Gastroesophageal sphincter (tissue), 4 donors: Measurements from ENCODE around the gene PIK3IP1. TPM values are rescaled to one million over a fixed set of nuclear protein-coding genes. Genes with fewer than 3 reads are reported as not detected.

Source experiments
- ATAC-seq: fragments of 150-250 bp; one replicate; pipeline ENCODE4 v1.9.1; 2016; ENCODE audit warnings: mild to moderate bottlenecking, moderate library complexity
- H3K27ac ChIP-seq, 4 donors: fragments of 200-600 bp; sonication (generic) in 3 of 4; 1 replicate in 3 of 4; 2 replicates in 1 of 4; pipeline ENCODE4 v1.5.1; 2016 to 2019
- H3K27me3 ChIP-seq: fragments of 200-600 bp; sonication (generic); one replicate; pipeline ENCODE4 v1.5.1; 2019
- H3K36me3 ChIP-seq, 2 donors: fragments of 200-600 bp; sonication (generic); one replicate each; pipeline ENCODE4 v1.5.1; 2019; ENCODE audit warnings: control low read depth in 1 of 2
- H3K4me1 ChIP-seq, 3 donors: fragments of 200-600 bp; sonication (generic); 1 replicate in 2 of 3; 2 replicates in 1 of 3; pipeline ENCODE4 v1.5.1; 2016 to 2019; ENCODE audit warnings: control low read depth in 2 of 3
- H3K4me3 ChIP-seq, 2 donors: fragments of 200-600 bp; sonication (generic); one replicate each; pipeline ENCODE4 v1.5.1; 2019; ENCODE audit warnings: mild to moderate bottlenecking in 1 of 2, moderate library complexity in 1 of 2
- H3K9me3 ChIP-seq, 3 donors: fragments of 200-600 bp; sonication (generic); one replicate each; pipeline ENCODE4 v1.5.1; 2017 to 2019; ENCODE audit warnings: control low read depth in 2 of 3
- EP300 ChIP-seq: sonication (generic); formaldehyde crosslinking; IDR thresholded peaks from one replicate; pipeline ENCODE4 v1.6.1; 2017; ENCODE audit warnings: antibody characterized with exemption, mild to moderate bottlenecking
- POLR2A ChIP-seq, 2 donors: fragments of 450-650 bp; IDR thresholded peaks; one replicate each; pipeline ENCODE4 v1.6.1; 2017; ENCODE audit warnings: antibody characterized with exemption in 2 of 2, mild to moderate bottlenecking in 2 of 2, moderate library complexity in 1 of 2
- POLR2AphosphoS5 ChIP-seq: sonication (generic); formaldehyde crosslinking; IDR thresholded peaks from one replicate; pipeline ENCODE4 v1.6.1; 2017; ENCODE audit warnings: antibody characterized with exemption
- WGBS, 2 donors: methylation state at CpG; one replicate each; pipeline ENCODE4 v1.1.5; 2018; ENCODE audit warnings: low coverage in 1 of 2; 5-methylcytosine and 5-hydroxymethylcytosine counted together
- total RNA-seq, 4 donors: library from RNA; depleted of rRNA; stranded (reverse); fragments of >200 nt; gene quantifications; one replicate each; pipeline ENCODE4 v1.1.0, GENCODE V29; 2016
- TF ChIP-seq, protein P1 (sequence below), 4 experiments: fragments of 200-600 bp in 2 of 4; fragments of 450-650 bp in 2 of 4; sonication (generic) in 1 of 4; IDR thresholded peaks; one replicate each; pipeline ENCODE4 v1.5.1; 2017 to 2019; ENCODE audit warnings: antibody characterized with exemption in 4 of 4, mild to moderate bottlenecking in 2 of 4, moderate library complexity in 2 of 4

PIK3IP1 gene
- total RNA-seq, 4 donors from 2014 or later, result 28.8 to 53.7 (median 37.8) TPM

GRCh38 chr22:31278626-31279326 lies 13.5 kb downstream of the PIK3IP1 start:
- no peaks in the 10 kb centered on the region for H3K9me3 ChIP-seq
- H3K36me3 ChIP-seq, result peaks cover 0 to 90% of the 10 kb centered on the region in 2 donors
- peaks cover 0 to 6% (median 0%) of the 10 kb centered on the region in 3 donors for H3K4me1 ChIP-seq
- H3K27ac ChIP-seq, result peak overlapping the region in 3 of 4 donors; percentile 5 to 45 (median 14)
- no peak overlapping the region for H3K4me3 ChIP-seq
- WGBS, 2 donors, result 62 to 100% methylated on average over 2 to 4 of the region's 6 CpGs
- ATAC-seq, result no peak
- TF ChIP-seq POLR2A (IDR thresholded peaks at IDR 0.05) (no peak), POLR2AphosphoS5 (no peak), EP300 (no peak)
- TF ChIP-seq, protein P1, sequence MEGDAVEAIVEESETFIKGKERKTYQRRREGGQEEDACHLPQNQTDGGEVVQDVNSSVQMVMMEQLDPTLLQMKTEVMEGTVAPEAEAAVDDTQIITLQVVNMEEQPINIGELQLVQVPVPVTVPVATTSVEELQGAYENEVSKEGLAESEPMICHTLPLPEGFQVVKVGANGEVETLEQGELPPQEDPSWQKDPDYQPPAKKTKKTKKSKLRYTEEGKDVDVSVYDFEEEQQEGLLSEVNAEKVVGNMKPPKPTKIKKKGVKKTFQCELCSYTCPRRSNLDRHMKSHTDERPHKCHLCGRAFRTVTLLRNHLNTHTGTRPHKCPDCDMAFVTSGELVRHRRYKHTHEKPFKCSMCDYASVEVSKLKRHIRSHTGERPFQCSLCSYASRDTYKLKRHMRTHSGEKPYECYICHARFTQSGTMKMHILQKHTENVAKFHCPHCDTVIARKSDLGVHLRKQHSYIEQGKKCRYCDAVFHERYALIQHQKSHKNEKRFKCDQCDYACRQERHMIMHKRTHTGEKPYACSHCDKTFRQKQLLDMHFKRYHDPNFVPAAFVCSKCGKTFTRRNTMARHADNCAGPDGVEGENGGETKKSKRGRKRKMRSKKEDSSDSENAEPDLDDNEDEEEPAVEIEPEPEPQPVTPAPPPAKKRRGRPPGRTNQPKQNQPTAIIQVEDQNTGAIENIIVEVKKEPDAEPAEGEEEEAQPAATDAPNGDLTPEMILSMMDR (IDR thresholded peaks at IDR 0.05), result no peak
- H3K27me3 ChIP-seq, result no peaks in the 10 kb centered on the region

DNA sequence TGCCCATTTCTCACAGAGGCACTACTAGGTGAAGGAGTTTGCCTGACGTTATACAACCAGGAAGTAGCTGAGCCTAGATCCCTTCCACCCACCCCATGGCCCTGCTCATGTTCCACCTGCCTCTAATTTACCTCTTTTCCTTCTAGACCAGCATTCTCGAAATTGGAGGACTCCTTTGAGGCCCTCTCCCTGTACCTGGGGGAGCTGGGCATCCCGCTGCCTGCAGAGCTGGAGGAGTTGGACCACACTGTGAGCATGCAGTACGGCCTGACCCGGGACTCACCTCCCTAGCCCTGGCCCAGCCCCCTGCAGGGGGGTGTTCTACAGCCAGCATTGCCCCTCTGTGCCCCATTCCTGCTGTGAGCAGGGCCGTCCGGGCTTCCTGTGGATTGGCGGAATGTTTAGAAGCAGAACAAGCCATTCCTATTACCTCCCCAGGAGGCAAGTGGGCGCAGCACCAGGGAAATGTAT lies 14.1 kb downstream of the PIK3IP1 start:
- Histone ChIP-seq H3K27ac (peak overlapping the region in 2 of 4 donors; percentile 5 to 21), H3K4me3 (no peak overlapping the region), H3K36me3 (peaks cover 0 to 90% of the 10 kb centered on the region in 2 donors), H3K4me1 (peaks cover 0 to 6% (median 0%) of the 10 kb centered on the region in 3 donors), H3K9me3 (no peaks in the 10 kb centered on the region), H3K27me3 (no peaks in the 10 kb centered on the region)
- TF ChIP-seq EP300 (no peak), POLR2A (IDR thresholded peaks at IDR 0.05) (no peak), POLR2AphosphoS5 (no peak)
- TF ChIP-seq, protein P1 (IDR thresholded peaks at IDR 0.05), result no peak
- 71 to 81% methylated on average over 2 to 3 of the region's 9 CpGs for WGBS, 2 donors
- no peak for ATAC-seq

GRCh38 chr22:31277741-31278140 lies 14.5 kb downstream of the PIK3IP1 start:
- ATAC-seq, result no peak
- Histone ChIP-seq H3K9me3 (no peaks in the 10 kb centered on the region), H3K36me3 (peaks cover 0 to 89% of the 10 kb centered on the region in 2 donors), H3K4me3 (no peak overlapping the region), H3K27ac (peak overlapping the region in 1 of 4 donors; percentile 21), H3K27me3 (no peaks in the 10 kb centered on the region), H3K4me1 (peaks cover 0 to 7% (median 0%) of the 10 kb centered on the region in 3 donors)
- WGBS, 2 donors, result 66 to 71% methylated on average over 5 of the region's 5 CpGs
- TF ChIP-seq POLR2AphosphoS5, result no peak

- peak; percentile 6 for ATAC-seq
- TF ChIP-seq, protein P1 (IDR thresholded peaks at IDR 0.05), result no peak
- TF ChIP-seq POLR2AphosphoS5 (no peak), POLR2A (IDR thresholded peaks at IDR 0.05) (no peak), EP300 (no peak)
- H3K27me3 ChIP-seq, result no peaks in the 10 kb centered on the region
- H3K4me1 ChIP-seq, result peaks cover 0 to 6% (median 0%) of the 10 kb centered on the region in 3 donors
- no peak overlapping the region for H3K4me3 ChIP-seq
- WGBS, 2 donors, result 96% methylated on average over 7 of the region's 69 CpGs; no CpG with 5 or more reads in 1 of the 2 donors
- no peaks in the 10 kb centered on the region for H3K9me3 ChIP-seq
- peaks cover 0 to 85% of the 10 kb centered on the region in 2 donors for H3K36me3 ChIP-seq
- H3K27ac ChIP-seq, result no peak overlapping the region
Measured at GRCh38 chr22:31276426-31277167, 15.7 kb downstream of the PIK3IP1 start.

- Histone ChIP-seq H3K4me1 (peaks cover 0 to 5% (median 0%) of the 10 kb centered on the region in 3 donors), H3K4me3 (no peak overlapping the region), H3K27ac (no peak overlapping the region), H3K27me3 (no peaks in the 10 kb centered on the region), H3K9me3 (no peaks in the 10 kb centered on the region), H3K36me3 (peaks cover 0 to 85% of the 10 kb centered on the region in 2 donors)
- ATAC-seq, result no peak
- no peak for TF ChIP-seq POLR2AphosphoS5
- TF ChIP-seq, protein P1 (IDR thresholded peaks at IDR 0.05), result no peak
- no peak for TF ChIP-seq POLR2A (IDR thresholded peaks at IDR 0.05)
- TF ChIP-seq EP300, result no peak
- 82 to 92% methylated on average over 2 to 5 of the region's 5 CpGs for WGBS, 2 donors
Measured at GRCh38 chr22:31275576-31275975, 16.7 kb downstream of the PIK3IP1 start.
